ENCODE measurements around the gene ACAA2.

DNA sequence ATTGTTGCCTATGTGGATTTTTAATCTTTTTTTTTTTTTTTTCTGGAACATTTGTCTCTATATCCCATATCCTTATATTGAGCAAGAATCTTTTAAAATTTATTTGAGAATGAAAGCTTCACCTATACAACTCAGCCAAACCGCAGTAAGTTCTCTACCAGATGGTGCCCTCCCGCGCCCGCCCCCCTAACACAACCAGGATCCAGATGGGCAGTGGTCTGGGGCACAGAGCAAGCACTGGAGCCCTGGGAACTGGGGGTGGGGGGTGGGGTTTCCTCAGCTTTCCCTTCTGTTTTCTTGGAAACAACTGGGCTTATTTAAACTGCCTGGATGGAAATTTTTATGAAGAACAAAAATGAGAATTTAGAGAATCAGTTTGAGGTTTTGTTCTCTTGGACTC lies 74.6 kb downstream of the ACAA2 start:
- TF ChIP-seq, protein P1, sequence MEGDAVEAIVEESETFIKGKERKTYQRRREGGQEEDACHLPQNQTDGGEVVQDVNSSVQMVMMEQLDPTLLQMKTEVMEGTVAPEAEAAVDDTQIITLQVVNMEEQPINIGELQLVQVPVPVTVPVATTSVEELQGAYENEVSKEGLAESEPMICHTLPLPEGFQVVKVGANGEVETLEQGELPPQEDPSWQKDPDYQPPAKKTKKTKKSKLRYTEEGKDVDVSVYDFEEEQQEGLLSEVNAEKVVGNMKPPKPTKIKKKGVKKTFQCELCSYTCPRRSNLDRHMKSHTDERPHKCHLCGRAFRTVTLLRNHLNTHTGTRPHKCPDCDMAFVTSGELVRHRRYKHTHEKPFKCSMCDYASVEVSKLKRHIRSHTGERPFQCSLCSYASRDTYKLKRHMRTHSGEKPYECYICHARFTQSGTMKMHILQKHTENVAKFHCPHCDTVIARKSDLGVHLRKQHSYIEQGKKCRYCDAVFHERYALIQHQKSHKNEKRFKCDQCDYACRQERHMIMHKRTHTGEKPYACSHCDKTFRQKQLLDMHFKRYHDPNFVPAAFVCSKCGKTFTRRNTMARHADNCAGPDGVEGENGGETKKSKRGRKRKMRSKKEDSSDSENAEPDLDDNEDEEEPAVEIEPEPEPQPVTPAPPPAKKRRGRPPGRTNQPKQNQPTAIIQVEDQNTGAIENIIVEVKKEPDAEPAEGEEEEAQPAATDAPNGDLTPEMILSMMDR (IDR thresholded peaks at IDR 0.05) = no peak
- TF ChIP-seq POLR2A (IDR thresholded peaks at IDR 0.05) (no peak), POLR2AphosphoS5 (IDR thresholded peaks at IDR 0.05) (no peak), EP300 (IDR thresholded peaks at IDR 0.05; ENCODE audit: low read depth) (no peak)

Data from transverse colon (tissue), 4 donors.